ENCODE data around the gene ZNRF3.

- TF ChIP-seq CTCF (IDR thresholded peaks at IDR 0.05) (no peak), ZFX (IDR thresholded peaks at IDR 0.05; ENCODE audit: borderline replicate concordance) (no peak)
Observed at GRCh38 chr22:28962042-28962554, 78.7 kb downstream of the ZNRF3 start.
